SK-N-SH treated with all-trans-retinoic acid at 6 μM for 48 hours (cell line): ENCODE results near the gene ALG3.

Experiments
- ATAC-seq: fragments of 200-7000 bp; cut with Tn5 transposase; 3 replicates; pipeline ENCODE4 v1.9.1; 2020; ENCODE audit warnings: mild to moderate bottlenecking, moderate library complexity
- ARNTL ChIP-seq: fragments of 450-650 bp; formaldehyde crosslinking; IDR thresholded peaks from 2 replicates; pipeline ENCODE4 v1.5.0; 2020; ENCODE audit warnings: low read depth, mild to moderate bottlenecking, moderate library complexity, borderline replicate concordance
- BACH2 ChIP-seq: fragments of 250-450 bp; sonication (Bioruptor Pico); IDR thresholded peaks from 2 replicates; pipeline ENCODE4 v1.9.0; 2021; ENCODE audit warnings: mild to moderate bottlenecking, borderline replicate concordance
- CREB5 ChIP-seq: fragments of 250-450 bp; sonication (Bioruptor Pico); IDR thresholded peaks from 2 replicates; pipeline ENCODE4 v1.5.1; 2020; ENCODE audit warnings: low read depth, mild to moderate bottlenecking, moderate library complexity
- CSDC2 ChIP-seq: fragments of 250-450 bp; sonication (Bioruptor Pico); IDR thresholded peaks from 2 replicates; pipeline ENCODE4 v1.5.0; 2020; ENCODE audit warnings: mild to moderate bottlenecking, moderate library complexity
- CSRNP3 ChIP-seq: fragments of 250-450 bp; sonication (Bioruptor Pico); IDR thresholded peaks from 2 replicates; pipeline ENCODE4 v1.5.1; 2021; ENCODE audit warnings: mild to moderate bottlenecking, moderate library complexity
- GLIS3 ChIP-seq: fragments of 250-450 bp; sonication (Bioruptor Pico); IDR thresholded peaks from 2 replicates; pipeline ENCODE4 v1.5.0; 2020; ENCODE audit warnings: mild to moderate bottlenecking, moderate library complexity
- OSR1 ChIP-seq: fragments of 250-450 bp; sonication (Bioruptor Pico); IDR thresholded peaks from 2 replicates; pipeline ENCODE4 v1.8.0; 2022; ENCODE audit warnings: moderate library complexity, mild to moderate bottlenecking, inconsistent platforms
- PATZ1 ChIP-seq: fragments of 250-450 bp; sonication (Bioruptor Pico); IDR thresholded peaks from 2 replicates; pipeline ENCODE4 v1.8.0; 2020; ENCODE audit warnings: mild to moderate bottlenecking, moderate library complexity, borderline replicate concordance
- POU6F1 ChIP-seq: fragments of 250-450 bp; sonication (Bioruptor Pico); IDR thresholded peaks from 2 replicates; pipeline ENCODE4 v1.8.0; 2021; ENCODE audit warnings: low read depth, mild to moderate bottlenecking, moderate library complexity, borderline replicate concordance
- PPARA ChIP-seq: fragments of 250-450 bp; sonication (Bioruptor Pico); IDR thresholded peaks from 2 replicates; pipeline ENCODE4 v1.5.0; 2020; ENCODE audit warnings: mild to moderate bottlenecking, borderline replicate concordance
- RARB ChIP-seq: fragments of 250-450 bp; sonication (Bioruptor Pico); IDR thresholded peaks from 2 replicates; pipeline ENCODE4 v1.8.0; 2021; ENCODE audit warnings: mild to moderate bottlenecking, moderate library complexity
- SNAI2 ChIP-seq: fragments of 250-450 bp; sonication (Bioruptor Pico); IDR thresholded peaks from 2 replicates; pipeline ENCODE4 v1.5.0; 2020; ENCODE audit warnings: mild to moderate bottlenecking, moderate library complexity
- TCF4 ChIP-seq: fragments of 250-450 bp; sonication (Bioruptor Pico); IDR thresholded peaks from 2 replicates; pipeline ENCODE4 v1.8.0; 2021; ENCODE audit warnings: mild to moderate bottlenecking, moderate library complexity, borderline replicate concordance
- TOX ChIP-seq: fragments of 250-450 bp; sonication (Bioruptor Pico); IDR thresholded peaks from 2 replicates; pipeline ENCODE4 v1.8.0; 2021; ENCODE audit warnings: mild to moderate bottlenecking, moderate library complexity, borderline replicate concordance
- TSHZ2 ChIP-seq: fragments of 250-450 bp; sonication (Bioruptor Pico); IDR thresholded peaks from 2 replicates; pipeline ENCODE4 v1.5.0; 2020; ENCODE audit warnings: mild to moderate bottlenecking, moderate library complexity
- ZC3H10 ChIP-seq: fragments of 250-450 bp; sonication (Bioruptor Pico); IDR thresholded peaks from 2 replicates; pipeline ENCODE4 v1.5.1; 2021; ENCODE audit warnings: mild to moderate bottlenecking, moderate library complexity
- ZFP3 ChIP-seq: fragments of 250-450 bp; sonication (Bioruptor Pico); IDR thresholded peaks from 2 replicates; pipeline ENCODE4 v1.5.0; 2020; ENCODE audit warnings: mild to moderate bottlenecking, moderate library complexity
- ZFP30 ChIP-seq: fragments of 450-650 bp; formaldehyde crosslinking; IDR thresholded peaks from 2 replicates; pipeline ENCODE4 v1.5.0; 2022; ENCODE audit warnings: mild to moderate bottlenecking, moderate library complexity
- ZNF565 ChIP-seq: fragments of 450-650 bp; formaldehyde crosslinking; conservative IDR thresholded peaks from 2 replicates; pipeline ENCODE4 v1.5.0; 2020; ENCODE audit warnings: low read depth, mild to moderate bottlenecking, moderate library complexity
- ZNF70 ChIP-seq: fragments of 450-650 bp; formaldehyde crosslinking; IDR thresholded peaks from 2 replicates; pipeline ENCODE4 v1.5.0; 2020; ENCODE audit warnings: mild to moderate bottlenecking, moderate library complexity
- ZNF8 ChIP-seq: fragments of 450-650 bp; formaldehyde crosslinking; IDR thresholded peaks from 2 replicates; pipeline ENCODE4 v1.5.0; 2020; ENCODE audit warnings: mild to moderate bottlenecking, moderate library complexity

Gene ALG3

GRCh38 chr3:184237211-184237610 is 11.6 kb downstream of the ALG3 start:
- TF ChIP-seq RARB (CRISPR knock-in tag) (no peak), BACH2 (CRISPR knock-in tag) (no peak)
- ATAC-seq: no peak

GRCh38 chr3:184236636-184237035 is 12.1 kb downstream of the ALG3 start:
- TF ChIP-seq GLIS3 (CRISPR knock-in tag) (no peak), POU6F1 (CRISPR knock-in tag) (no peak), OSR1 (no peak)
- ATAC-seq: no peak

GRCh38 chr3:184236033-184236410 is 12.7 kb downstream of the ALG3 start:
- no peak for ATAC-seq
- TF ChIP-seq ARNTL (CRISPR knock-in tag): no peak
- TF ChIP-seq PATZ1 (CRISPR knock-in tag): no peak
- no peak for TF ChIP-seq CREB5
- TF ChIP-seq TSHZ2 (CRISPR knock-in tag): no peak
- no peak for TF ChIP-seq ZC3H10 (CRISPR knock-in tag)
- TF ChIP-seq TOX (CRISPR knock-in tag): no peak
- no peak for TF ChIP-seq TCF4 (CRISPR knock-in tag)
- TF ChIP-seq ZFP30 (CRISPR knock-in tag): no peak
- TF ChIP-seq ZNF565 (CRISPR knock-in tag): no peak
- TF ChIP-seq BACH2 (CRISPR knock-in tag): no peak
- TF ChIP-seq RARB (CRISPR knock-in tag): no peak
- no peak for TF ChIP-seq ZNF8 (CRISPR knock-in tag)
- TF ChIP-seq ZFP3 (CRISPR knock-in tag): no peak
- TF ChIP-seq OSR1: no peak
- no peak for TF ChIP-seq SNAI2 (CRISPR knock-in tag)
- no peak for TF ChIP-seq CSDC2 (CRISPR knock-in tag)
- no peak for TF ChIP-seq ZNF70 (CRISPR knock-in tag)

- ATAC-seq: no peak
- TF ChIP-seq CSRNP3 (no peak), OSR1 (no peak), TCF4 (CRISPR knock-in tag) (no peak), ZNF70 (CRISPR knock-in tag) (no peak), ZFP3 (CRISPR knock-in tag) (no peak), PPARA (CRISPR knock-in tag) (no peak), ZC3H10 (CRISPR knock-in tag) (no peak), ARNTL (CRISPR knock-in tag) (no peak)
- TF ChIP-seq, all 23 proteins: peak for 0
Measured at GRCh38 chr3:184235381-184236032, 13.3 kb downstream of the ALG3 start.
